ENCODE measurements around the gene PCTP. TPM values are rescaled to one million over a fixed set of nuclear protein-coding genes. Genes with fewer than 3 reads are reported as not detected.

Gene PCTP
- total and polyA plus RNA-seq, 9 of the 15 experiments (the other 6 are each of a cell fraction or from before 2014, with no cell fraction given): 10.9 to 62.3 (median 41.2) TPM

GRCh38 chr17:55816532-55817396 lies 65.9 kb downstream of the PCTP start (continued):
- TF ChIP-seq CHD7 (IDR thresholded peaks at IDR 0.05; ENCODE audit: low read depth, low read length) (no peak), NFIC (IDR thresholded peaks at IDR 0.05) (0 out of 2 replicates have a peak, but pooled peaks have one; percentile 98), ZNF316 (IDR thresholded peaks at IDR 0.05) (no peak), TRIM28 (IDR thresholded peaks at IDR 0.05) (no peak), TCF3 (CRISPR knock-in tag; IDR thresholded peaks at IDR 0.05) (peak; percentile 96), SMAD1 (IDR thresholded peaks at IDR 0.05; ENCODE audit: low read depth, low read length, partially characterized antibody) (no peak), DDX20 (tag; IDR thresholded peaks at IDR 0.05; ENCODE audit: low read depth) (no peak), NR2C1 (IDR thresholded peaks at IDR 0.05) (peak; percentile 55; the same call in 1 of the 2 replicates), NR2C1 (tag; IDR thresholded peaks at IDR 0.05) (no peak), EHMT2 (IDR thresholded peaks at IDR 0.05) (peak; percentile 28; the same call in 1 of the 2 replicates), PHF20 (IDR thresholded peaks at IDR 0.05; ENCODE audit: partially characterized antibody) (no peak), ZC3H4 (CRISPR knock-in tag; IDR thresholded peaks at IDR 0.05; ENCODE audit: borderline replicate concordance) (no peak), ZFX (CRISPR knock-in tag; IDR thresholded peaks at IDR 0.05) (no peak), ADNP (tag; IDR thresholded peaks at IDR 0.05) (0 out of 2 replicates have a peak, but pooled peaks have one; percentile 40), DNMT1 (IDR thresholded peaks at IDR 0.05) (no peak), ELK3 (CRISPR knock-in tag; IDR thresholded peaks at IDR 0.05) (no peak), KLF6 (CRISPR knock-in tag; IDR thresholded peaks at IDR 0.05; ENCODE audit: borderline replicate concordance) (0 out of 2 replicates have a peak, but pooled peaks have one; percentile 3)
